ENCODE data around the gene ROBO3.
A peak's percentile ranks its signal among the peaks of the same experiment; 100 is the strongest.

The ROBO3 gene

DNA sequence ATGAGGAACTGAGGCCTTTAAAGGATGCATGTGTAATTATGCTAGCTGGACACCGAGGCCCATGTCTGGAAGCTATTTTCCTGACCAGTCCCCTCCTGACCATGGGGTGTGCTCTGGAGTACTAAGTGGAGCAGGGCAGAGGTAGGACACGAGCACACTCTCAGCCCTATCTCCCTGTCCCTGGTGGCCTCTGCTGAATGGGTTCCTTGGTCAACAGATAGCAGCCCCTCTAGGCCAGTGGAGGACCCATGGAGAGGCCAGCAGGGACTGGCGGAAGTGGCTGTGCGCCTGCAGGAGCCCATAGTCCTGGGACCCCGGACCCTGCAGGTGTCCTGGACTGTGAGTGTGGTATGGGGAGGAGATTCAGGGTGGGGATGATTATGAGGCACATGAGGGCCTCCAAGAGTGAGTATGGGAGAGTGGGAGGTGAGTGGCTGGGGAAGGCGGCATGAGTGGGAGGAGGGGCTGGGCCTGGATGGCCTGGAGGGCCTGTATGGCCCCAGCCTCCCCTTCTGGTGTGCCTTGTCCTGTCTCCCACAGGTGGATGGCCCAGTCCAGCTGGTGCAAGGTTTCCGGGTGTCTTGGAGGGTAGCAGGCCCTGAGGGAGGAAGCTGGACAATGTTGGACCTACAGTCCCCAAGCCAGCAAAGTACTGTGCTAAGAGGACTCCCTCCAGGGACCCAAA lies 9.5 kb downstream of the ROBO3 start:
- H3K79me2 ChIP-seq (ENCODE audit: control insufficient read depth, low read length) = no peaks in the 10 kb centered on the region
- H3K9me2 ChIP-seq (replicated peaks; ENCODE audit: control insufficient read depth, low read length) = no peaks in the 10 kb centered on the region
- H3K4me3 ChIP-seq (ENCODE audit: low read length) = no peak overlapping the region
- H3K9me3 ChIP-seq (ENCODE audit: control insufficient read depth, insufficient read depth, low read length) = no peaks in the 10 kb centered on the region
- no peak overlapping the region for H3K4me2 ChIP-seq (ENCODE audit: low read length)
- no peaks in the 10 kb centered on the region for H3F3A ChIP-seq (ENCODE audit: control insufficient read depth, insufficient read depth)
- H4K20me1 ChIP-seq (ENCODE audit: control insufficient read depth, insufficient read depth, low read depth, low read length) = no peaks in the 10 kb centered on the region
- peaks cover 27% of the 10 kb centered on the region for H3K27me3 ChIP-seq (ENCODE audit: control insufficient read depth, low read length)
- TF ChIP-seq CTCF (IDR thresholded peaks at IDR 0.05; ENCODE audit: low read depth, low read length, poor library complexity, severe bottlenecking) = no peak
- TF ChIP-seq EZH2phosphoT487 (IDR thresholded peaks at IDR 0.05; ENCODE audit: borderline replicate concordance, low read length) = no peak
- no peaks in the 10 kb centered on the region for H3K36me3 ChIP-seq (ENCODE audit: control insufficient read depth, low read length)
- peaks cover 9% of the 10 kb centered on the region for H3K4me1 ChIP-seq (ENCODE audit: control insufficient read depth, low read length)
- H3K27ac ChIP-seq (ENCODE audit: low read depth, low read length) = no peak overlapping the region

DNA sequence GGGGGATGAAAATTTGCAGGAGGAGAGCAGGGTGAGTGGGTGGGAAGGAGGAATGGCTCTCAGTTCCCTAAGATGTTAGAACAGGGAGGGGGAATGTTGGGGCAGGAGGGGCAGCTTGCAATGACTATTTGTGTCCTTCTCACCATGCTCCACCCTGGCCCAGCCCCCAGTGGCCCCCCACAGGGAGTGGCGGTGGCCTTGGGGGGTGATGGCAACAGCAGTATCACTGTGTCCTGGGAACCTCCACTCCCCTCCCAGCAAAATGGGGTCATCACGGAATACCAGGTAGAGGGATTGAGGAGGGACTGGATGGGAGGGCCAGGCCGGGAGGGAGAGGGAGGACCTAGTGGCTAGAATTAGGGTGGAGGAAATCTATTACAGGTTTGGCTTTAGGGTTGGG lies 10.2 kb downstream of the ROBO3 start:
- H3K9me2 ChIP-seq (replicated peaks; ENCODE audit: control insufficient read depth, low read length) = no peaks in the 10 kb centered on the region
- H3F3A ChIP-seq (ENCODE audit: control insufficient read depth, insufficient read depth) = no peaks in the 10 kb centered on the region
- TF ChIP-seq CTCF (IDR thresholded peaks at IDR 0.05; ENCODE audit: low read depth, low read length, poor library complexity, severe bottlenecking) (no peak), EZH2phosphoT487 (IDR thresholded peaks at IDR 0.05; ENCODE audit: borderline replicate concordance, low read length) (no peak)
- no peaks in the 10 kb centered on the region for H4K20me1 ChIP-seq (ENCODE audit: control insufficient read depth, insufficient read depth, low read depth, low read length)
- H3K4me2 ChIP-seq (ENCODE audit: low read length) = peak overlapping the region; percentile 81
- H3K9me3 ChIP-seq (ENCODE audit: control insufficient read depth, insufficient read depth, low read length) = no peaks in the 10 kb centered on the region
- peaks cover 27% of the 10 kb centered on the region for H3K27me3 ChIP-seq (ENCODE audit: control insufficient read depth, low read length)
- H3K79me2 ChIP-seq (ENCODE audit: control insufficient read depth, low read length) = no peaks in the 10 kb centered on the region
- H3K27ac ChIP-seq (ENCODE audit: low read depth, low read length) = no peak overlapping the region
- no peak overlapping the region for H3K4me3 ChIP-seq (ENCODE audit: low read length)
- H3K36me3 ChIP-seq (ENCODE audit: control insufficient read depth, low read length) = no peaks in the 10 kb centered on the region
- H3K4me1 ChIP-seq (ENCODE audit: control insufficient read depth, low read length) = peaks cover 9% of the 10 kb centered on the region

- TF ChIP-seq CTCF (IDR thresholded peaks at IDR 0.05; ENCODE audit: low read depth, low read length, poor library complexity, severe bottlenecking) = peak; percentile 77
- no peak for TF ChIP-seq EZH2phosphoT487 (IDR thresholded peaks at IDR 0.05; ENCODE audit: borderline replicate concordance, low read length)
- H4K20me1 ChIP-seq (ENCODE audit: control insufficient read depth, insufficient read depth, low read depth, low read length) = no peaks in the 10 kb centered on the region
- H3K79me2 ChIP-seq (ENCODE audit: control insufficient read depth, low read length) = no peaks in the 10 kb centered on the region
- no peak overlapping the region for H3K27ac ChIP-seq (ENCODE audit: low read depth, low read length)
- H3F3A ChIP-seq (ENCODE audit: control insufficient read depth, insufficient read depth) = no peaks in the 10 kb centered on the region
- H3K36me3 ChIP-seq (ENCODE audit: control insufficient read depth, low read length) = no peaks in the 10 kb centered on the region
- peak overlapping the region; percentile 81 for H3K4me2 ChIP-seq (ENCODE audit: low read length)
- peaks cover 27% of the 10 kb centered on the region for H3K27me3 ChIP-seq (ENCODE audit: control insufficient read depth, low read length)
- no peaks in the 10 kb centered on the region for H3K9me3 ChIP-seq (ENCODE audit: control insufficient read depth, insufficient read depth, low read length)
- peaks cover 9% of the 10 kb centered on the region for H3K4me1 ChIP-seq (ENCODE audit: control insufficient read depth, low read length)
- no peaks in the 10 kb centered on the region for H3K9me2 ChIP-seq (replicated peaks; ENCODE audit: control insufficient read depth, low read length)
- H3K4me3 ChIP-seq (ENCODE audit: low read length) = peak overlapping the region; percentile 74
These were observed 10.9 kb downstream of the ROBO3 start for GRCh38 chr11:124875943-124876817.
